Cardiac muscle cell (in vitro differentiated cells and primary cell): ENCODE measurements around the gene SLC23A3. TPM values are rescaled to one million over a fixed set of nuclear protein-coding genes. Genes with fewer than 3 reads are reported as not detected.

ENCODE experiments used
- DNase-seq, 2 donors: peaks; one replicate each; pipeline versions ENCODE4 v3.0.0 to v3.0.0-alpha.2; 2010 to 2017; ENCODE audit warnings: low read depth in 1 of 2, low spot score in 1 of 2
- H3K27ac ChIP-seq: fragments of 200-600 bp; sonication (generic); 2 replicates; pipeline ENCODE4 v1.5.1; 2016
- H3K27me3 ChIP-seq: fragments of 200-600 bp; sonication (generic); 2 replicates; pipeline ENCODE4 v1.6.0; 2016; ENCODE audit warnings: control low read depth
- H3K36me3 ChIP-seq: fragments of 200-600 bp; sonication (generic); 2 replicates; pipeline ENCODE4 v1.5.1; 2016; ENCODE audit warnings: control low read depth
- H3K4me1 ChIP-seq: fragments of 200-600 bp; sonication (generic); 2 replicates; pipeline ENCODE4 v1.8.1; 2017; ENCODE audit warnings: low read depth, mild to moderate bottlenecking, mixed run types
- H3K4me3 ChIP-seq: fragments of 200-600 bp; sonication (generic); 2 replicates; pipeline ENCODE4 v1.5.1; 2016; ENCODE audit warnings: mild to moderate bottlenecking
- H3K9me3 ChIP-seq: fragments of 200-600 bp; sonication (generic); 2 replicates; pipeline ENCODE4 v1.5.1; 2017; ENCODE audit warnings: low read depth, mild to moderate bottlenecking, control low read depth
- CTCF ChIP-seq: IDR thresholded peaks from 2 replicates; pipeline ENCODE4 v1.5.1; 2012; ENCODE audit warnings: low read depth, mild to moderate bottlenecking, low read length
- polyA plus RNA-seq: library from polyadenylated mRNA; unstranded; fragments of >200 nt; fragmentation: Nextera tagmentation; extraction: Ambion mirVana; gene quantifications from 2 replicates; pipeline ENCODE4 v1.2.1, GENCODE V29; 2016
- total RNA-seq: library from RNA; depleted of rRNA; stranded (reverse); fragments of >200 nt; gene quantifications from 2 replicates; pipeline ENCODE4 v1.2.3, GENCODE V29; 2016

The SLC23A3 gene
- total RNA-seq (0.09 TPM in 1 of 2 replicates, not detected in the other), polyA plus RNA-seq (0.11 TPM in 1 of 2 replicates, not detected in the other)

GRCh38 chr2:219169930-219170654 is at the start of gene SLC23A3:
Gene SLC23A3, minus strand, starts transcription at chr2:219170029. Its CDS starts 45 bp downstream, at chr2:219169984.
- Histone ChIP-seq H3K27me3 (no peaks in the 10 kb centered on the region), H3K36me3 (peaks cover 9% of the 10 kb centered on the region), H3K27ac (no peak within 1 kb of the TSS), H3K9me3 (no peaks in the 10 kb centered on the region), H3K4me1 (no peaks in the 10 kb centered on the region), H3K4me3 (no peak within 1 kb of the TSS)
- no peak for DNase-seq
- no peak for TF ChIP-seq CTCF

- Histone ChIP-seq H3K9me3 (no peaks in the 10 kb centered on the region), H3K27me3 (no peaks in the 10 kb centered on the region), H3K36me3 (peaks cover 40% of the 10 kb centered on the region), H3K27ac (peak within 1 kb of the TSS; percentile 80), H3K4me3 (peak within 1 kb of the TSS; percentile 34), H3K4me1 (peaks cover 12% of the 10 kb centered on the region)
- peak; percentile 93 to 98 for DNase-seq
- no peak for TF ChIP-seq CTCF
These were observed 49.2 kb upstream of the SLC23A3 start, which contains the start of gene ABCB6 for GRCh38 chr2:219218732-219219701. Gene ABCB6, minus strand, starts transcription at chr2:219218958. Its CDS starts 285 bp downstream, at chr2:219218673.

GRCh38 chr2:219218217-219218731 is 48.4 kb upstream of the SLC23A3 start:
- Histone ChIP-seq H3K4me1 (peaks cover 12% of the 10 kb centered on the region), H3K9me3 (no peaks in the 10 kb centered on the region), H3K27me3 (no peaks in the 10 kb centered on the region), H3K27ac (peak overlapping the region; percentile 80), H3K4me3 (peak overlapping the region; percentile 34), H3K36me3 (peaks cover 33% of the 10 kb centered on the region)
- TF ChIP-seq CTCF = no peak
- peak; percentile 81 to 90 for DNase-seq

- Histone ChIP-seq H3K27ac (no peak overlapping the region), H3K4me1 (peaks cover 12% of the 10 kb centered on the region), H3K36me3 (peaks cover 18% of the 10 kb centered on the region), H3K4me3 (no peak overlapping the region), H3K27me3 (no peaks in the 10 kb centered on the region), H3K9me3 (no peaks in the 10 kb centered on the region)
- DNase-seq = no peak
- no peak for TF ChIP-seq CTCF
These were observed 46.7 kb upstream of the SLC23A3 start for GRCh38 chr2:219216535-219216915.

- Histone ChIP-seq H3K36me3 (peaks cover 13% of the 10 kb centered on the region), H3K9me3 (no peaks in the 10 kb centered on the region)
- DNase-seq = no peak
These were observed 46.2 kb upstream of the SLC23A3 start for GRCh38 chr2:219215871-219216534.

More at GRCh38 chr2:219215871-219216534, 46.2 kb upstream of the SLC23A3 start:
- no peak overlapping the region for H3K4me3 ChIP-seq
- H3K27me3 ChIP-seq = no peaks in the 10 kb centered on the region
- no peak for TF ChIP-seq CTCF
- H3K27ac ChIP-seq = no peak overlapping the region
- peaks cover 12% of the 10 kb centered on the region for H3K4me1 ChIP-seq
